HG03521 (cell line): ENCODE measurements around the gene ANKRD53.

Experiments used
- ATAC-seq: cut with Tn5 transposase; IDR thresholded peaks from one replicate; pipeline ENCODE4 v1.9.1; 2021; ENCODE audit warnings: mild to moderate bottlenecking, moderate library complexity; ENCODE audit not compliant: unreplicated experiment

The ANKRD53 gene, protein sequence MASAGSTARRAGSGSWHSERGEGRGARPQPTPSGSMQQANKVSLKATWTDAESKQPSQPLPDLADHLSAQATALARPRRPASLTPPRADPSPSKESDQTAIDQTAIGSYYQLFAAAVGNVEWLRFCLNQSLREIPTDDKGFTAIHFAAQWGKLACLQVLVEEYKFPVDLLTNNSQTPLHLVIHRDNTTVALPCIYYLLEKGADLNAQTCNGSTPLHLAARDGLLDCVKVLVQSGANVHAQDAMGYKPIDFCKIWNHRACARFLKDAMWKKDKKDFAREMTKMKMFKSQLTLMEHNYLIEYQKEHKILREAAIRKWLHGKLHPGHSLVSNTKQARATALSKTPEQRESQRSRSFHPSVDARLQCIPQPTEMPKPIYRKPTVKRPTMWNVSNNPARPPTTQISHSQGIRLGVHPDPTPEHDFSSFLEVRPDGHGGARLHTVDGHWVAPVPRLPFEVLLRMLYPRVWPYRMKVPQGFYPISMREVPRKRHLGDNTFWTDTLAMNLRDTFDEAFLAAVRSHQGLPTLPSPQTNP

GRCh38 chr2:70978341-70979179 lies at the start of gene ANKRD53:
TSS of gene ANKRD53 (plus strand) at chr2:70978630. CDS start at chr2:70978646, 16 bp downstream.
- no peak for ATAC-seq

GRCh38 chr2:70930371-70931329 lies 47.8 kb upstream of the ANKRD53 start:
- no peak for ATAC-seq

GRCh38 chr2:70931376-70932000 lies 46.9 kb upstream of the ANKRD53 start:
- ATAC-seq, result no peak

DNA sequence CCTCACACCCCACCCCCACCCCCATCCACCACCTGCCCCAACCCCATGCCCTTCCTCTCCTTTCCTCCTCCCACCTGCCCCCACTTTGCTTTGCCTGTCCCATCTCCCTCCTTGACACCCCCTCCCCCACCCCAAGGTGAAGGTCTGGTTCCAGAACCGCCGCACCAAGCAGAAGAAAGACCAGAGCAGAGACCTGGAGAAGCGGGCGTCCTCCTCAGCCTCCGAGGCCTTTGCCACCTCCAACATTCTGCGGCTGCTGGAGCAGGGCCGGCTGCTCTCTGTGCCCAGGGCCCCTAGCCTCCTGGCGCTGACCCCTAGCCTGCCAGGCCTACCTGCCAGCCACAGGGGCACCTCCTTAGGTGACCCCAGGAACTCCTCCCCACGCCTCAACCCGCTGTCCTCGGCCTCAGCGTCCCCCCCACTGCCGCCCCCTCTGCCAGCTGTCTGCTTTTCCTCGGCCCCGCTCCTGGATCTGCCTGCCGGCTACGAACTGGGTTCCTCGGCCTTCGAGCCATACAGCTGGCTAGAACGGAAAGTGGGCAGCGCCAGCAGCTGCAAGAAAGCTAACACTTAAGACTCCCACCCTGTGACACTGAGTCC lies 45.7 kb upstream of the ANKRD53 start:
- no peak for ATAC-seq

DNA sequence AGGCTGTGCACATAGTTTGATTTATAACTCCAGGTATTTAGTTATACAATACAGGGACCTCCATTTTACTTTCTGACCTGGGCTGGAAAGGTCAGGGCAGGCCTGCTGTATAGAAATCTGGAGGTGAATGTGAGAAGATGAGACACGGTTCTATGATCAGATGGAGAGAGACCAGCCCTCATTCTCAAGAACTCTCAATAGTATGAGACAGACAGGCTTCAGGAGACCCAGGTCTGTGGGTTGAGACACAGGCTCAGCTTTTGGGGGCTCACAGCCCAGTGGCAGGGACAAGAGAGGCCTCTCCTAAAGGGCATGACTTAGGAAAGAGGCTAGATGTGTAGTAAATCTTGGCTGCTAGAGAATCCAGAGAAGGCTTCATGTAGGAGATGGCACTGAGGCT lies 43.4 kb upstream of the ANKRD53 start:
- ATAC-seq, result no peak

DNA sequence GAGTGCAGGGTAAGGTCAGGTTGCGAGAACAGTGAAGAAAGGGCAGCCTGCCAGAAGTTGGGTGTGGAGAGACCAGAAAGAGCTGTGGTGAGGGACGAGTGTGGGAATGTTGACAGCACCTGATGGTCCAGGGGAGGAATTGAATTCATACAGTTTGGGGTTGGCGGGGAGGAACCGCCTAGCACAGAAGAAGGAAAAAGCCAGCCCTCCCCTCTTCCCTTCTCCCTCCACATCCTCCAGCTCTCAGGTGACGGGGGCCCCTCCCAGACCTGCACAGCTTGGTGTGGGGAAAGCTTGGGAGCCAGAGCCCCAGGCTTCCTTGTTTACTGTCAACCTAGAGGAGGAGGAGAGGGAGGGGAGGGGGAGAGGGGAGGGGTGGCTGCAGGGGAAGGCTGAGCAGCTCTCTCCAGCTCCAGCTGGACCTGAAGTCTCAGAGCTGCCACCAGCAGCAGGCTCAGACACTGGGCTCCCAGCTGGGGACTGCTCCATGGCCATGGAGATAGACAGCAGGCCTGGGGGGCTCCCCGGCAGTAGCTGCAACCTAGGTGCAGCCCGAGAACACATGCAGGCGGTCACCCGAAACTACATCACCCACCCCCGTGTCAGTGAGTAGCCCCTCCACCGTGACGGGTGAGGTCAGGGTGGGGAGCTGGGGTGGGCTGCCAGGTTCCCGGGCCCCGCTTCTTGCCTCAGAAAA lies 42.8 kb upstream of the ANKRD53 start, which contains the start of gene ATP6V1B1:
Gene ATP6V1B1, plus strand, starts transcription at position 433 of the 697 bp plus-strand sequence. Its CDS starts 55 bp downstream, at position 488.
- no peak for ATAC-seq

- no peak for ATAC-seq
These were observed 42.1 kb upstream of the ANKRD53 start for GRCh38 chr2:70936165-70936978.

DNA sequence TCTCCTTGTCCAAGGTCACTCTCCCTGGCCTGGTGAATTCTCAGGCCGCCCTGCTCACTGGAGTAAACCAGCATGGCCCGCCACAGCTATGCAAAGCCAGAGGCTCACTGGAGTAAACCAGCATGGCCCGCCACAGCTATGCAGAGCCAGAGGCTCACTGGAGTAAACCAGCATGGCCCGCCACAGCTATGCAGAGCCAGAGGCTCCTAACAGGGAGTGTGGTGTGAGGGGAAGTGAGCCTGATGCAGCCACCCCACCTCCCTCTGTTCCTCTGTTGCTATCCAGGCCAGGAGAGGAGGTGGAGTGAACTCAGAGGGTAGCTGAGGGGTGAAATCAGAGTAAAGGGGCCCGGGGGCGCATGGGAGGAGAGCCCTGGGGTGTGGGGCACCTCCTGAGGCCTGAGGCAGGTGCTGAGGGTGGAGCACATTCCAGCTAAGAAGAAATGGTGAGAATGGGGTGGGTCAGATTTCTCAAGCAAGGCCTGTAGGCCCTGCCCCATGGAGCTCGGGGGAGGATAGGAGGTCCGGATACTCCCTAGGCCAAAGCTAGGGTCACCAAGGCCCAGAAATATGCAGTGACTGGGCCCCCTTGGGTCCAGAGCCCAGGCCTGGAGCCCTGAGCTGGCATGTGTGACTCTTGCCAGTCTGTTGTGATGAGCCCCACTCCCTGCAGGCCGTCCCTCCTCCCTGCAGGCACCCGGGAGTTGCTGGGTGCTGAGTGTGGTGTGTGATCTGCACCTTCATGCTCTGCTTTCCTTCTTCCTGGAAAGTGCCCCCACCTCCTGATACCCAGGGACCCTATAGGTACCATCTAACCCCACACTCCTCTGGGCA lies 41.2 kb upstream of the ANKRD53 start:
- ATAC-seq, result no peak

- ATAC-seq, result no peak
These were observed 40.4 kb upstream of the ANKRD53 start for GRCh38 chr2:70937866-70938585.

GRCh38 chr2:70938586-70938950 lies 39.9 kb upstream of the ANKRD53 start:
- no peak for ATAC-seq

DNA sequence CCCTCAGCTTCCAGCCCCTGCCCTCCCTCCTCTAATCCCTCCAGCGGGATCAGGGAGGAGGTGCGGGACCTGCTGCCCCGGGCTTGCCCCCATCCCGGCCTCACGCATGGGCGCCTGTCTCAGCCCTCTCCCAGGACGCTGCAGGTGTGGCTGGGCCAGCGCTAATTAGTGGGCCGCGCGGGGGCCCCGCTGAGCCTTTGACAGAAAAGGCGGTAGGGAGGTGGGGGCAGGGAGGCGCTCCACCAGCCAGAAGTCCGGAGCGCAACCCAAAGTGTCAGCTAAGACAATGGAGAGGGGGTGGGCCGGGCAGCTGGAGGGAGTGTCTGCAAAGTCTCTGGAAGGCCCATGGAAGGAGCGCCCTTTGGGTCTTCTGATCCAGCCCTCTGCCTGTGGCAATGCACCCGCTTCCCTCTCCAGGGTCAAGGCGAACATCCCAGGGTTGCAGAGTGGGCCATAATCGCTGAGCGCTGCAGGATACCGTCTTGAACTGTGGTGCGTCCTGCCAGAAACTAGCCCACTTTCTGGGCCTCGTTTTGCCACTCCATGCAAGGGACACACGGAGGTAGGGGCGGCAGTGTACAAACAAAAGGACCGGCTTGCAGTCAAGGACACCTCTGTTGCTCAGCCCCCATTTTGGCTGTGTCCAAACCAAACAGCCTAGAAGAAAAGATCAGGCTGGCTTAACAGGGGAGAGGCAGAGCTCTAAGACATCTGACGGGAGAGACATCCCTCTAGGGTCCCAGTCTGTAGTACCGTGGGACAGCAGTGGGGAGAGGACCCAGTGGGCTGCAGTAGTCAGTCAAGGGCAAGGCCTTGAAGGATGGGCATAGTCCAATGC lies 39.2 kb upstream of the ANKRD53 start:
- no peak for ATAC-seq

- ATAC-seq, result no peak
These were observed 38.4 kb upstream of the ANKRD53 start for GRCh38 chr2:70939839-70940580.

GRCh38 chr2:70941186-70941585 lies 37.2 kb upstream of the ANKRD53 start:
- ATAC-seq, result no peak

GRCh38 chr2:70941701-70942100 lies 36.7 kb upstream of the ANKRD53 start:
- ATAC-seq, result no peak
